Fibroblast of lung (primary cell): ENCODE results near the gene ACTN1.

Experiments
- EZH2 ChIP-seq: IDR thresholded peaks from 2 replicates; pipeline ENCODE4 v1.5.1; 2012; ENCODE audit warnings: low read length, control low read depth, mild to moderate bottlenecking; ENCODE audit errors: missing control alignments
- TF ChIP-seq, protein P1 (sequence below), 2 donors: IDR thresholded peaks in 1 of 2; conservative IDR thresholded peaks in 1 of 2; 1 replicate in 1 of 2; 2 replicates in 1 of 2; pipeline ENCODE4 v1.5.1; 2011 to 2012; ENCODE audit warnings: low read length in 2 of 2, control low read depth in 1 of 2, inconsistent platforms in 1 of 2, low read depth in 1 of 2, mild to moderate bottlenecking in 1 of 2

DNA sequence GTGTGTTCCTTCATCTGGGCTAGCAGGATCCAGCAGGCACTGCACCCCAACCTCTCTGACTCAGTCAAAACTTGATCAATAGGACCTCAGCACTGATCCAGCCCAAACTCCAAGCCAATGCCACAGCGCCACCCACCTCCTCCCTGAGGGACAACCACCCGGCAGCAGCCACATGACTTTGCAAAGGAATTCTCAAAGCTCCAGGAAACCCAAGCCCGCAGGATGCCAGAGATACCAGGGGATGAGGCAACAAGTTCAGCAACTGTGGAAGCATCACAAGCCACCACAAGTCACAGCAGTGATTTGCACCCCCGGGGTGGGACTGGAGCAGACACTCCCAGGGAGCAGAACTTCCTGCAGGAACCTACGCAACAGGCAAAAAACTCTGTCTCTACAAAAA is 37.3 kb downstream of the ACTN1 start:
- TF ChIP-seq, protein P1, sequence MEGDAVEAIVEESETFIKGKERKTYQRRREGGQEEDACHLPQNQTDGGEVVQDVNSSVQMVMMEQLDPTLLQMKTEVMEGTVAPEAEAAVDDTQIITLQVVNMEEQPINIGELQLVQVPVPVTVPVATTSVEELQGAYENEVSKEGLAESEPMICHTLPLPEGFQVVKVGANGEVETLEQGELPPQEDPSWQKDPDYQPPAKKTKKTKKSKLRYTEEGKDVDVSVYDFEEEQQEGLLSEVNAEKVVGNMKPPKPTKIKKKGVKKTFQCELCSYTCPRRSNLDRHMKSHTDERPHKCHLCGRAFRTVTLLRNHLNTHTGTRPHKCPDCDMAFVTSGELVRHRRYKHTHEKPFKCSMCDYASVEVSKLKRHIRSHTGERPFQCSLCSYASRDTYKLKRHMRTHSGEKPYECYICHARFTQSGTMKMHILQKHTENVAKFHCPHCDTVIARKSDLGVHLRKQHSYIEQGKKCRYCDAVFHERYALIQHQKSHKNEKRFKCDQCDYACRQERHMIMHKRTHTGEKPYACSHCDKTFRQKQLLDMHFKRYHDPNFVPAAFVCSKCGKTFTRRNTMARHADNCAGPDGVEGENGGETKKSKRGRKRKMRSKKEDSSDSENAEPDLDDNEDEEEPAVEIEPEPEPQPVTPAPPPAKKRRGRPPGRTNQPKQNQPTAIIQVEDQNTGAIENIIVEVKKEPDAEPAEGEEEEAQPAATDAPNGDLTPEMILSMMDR (conservative IDR thresholded peaks at IDR 0.05 in 1 of 2, IDR thresholded peaks at IDR 0.05 in 1 of 2; ENCODE audit: low read depth in 1 of 2, low read length in 2 of 2), result peak; percentile 37 to 54
- no peak for TF ChIP-seq EZH2
